NCI-H774 (cell line): ENCODE measurements around the gene NFKB2.

Experiments
- DNase-seq: peaks from one replicate; lab custom pipeline; 2025; lab: John Stamatoyannopoulos, UW

The NFKB2 gene

DNA sequence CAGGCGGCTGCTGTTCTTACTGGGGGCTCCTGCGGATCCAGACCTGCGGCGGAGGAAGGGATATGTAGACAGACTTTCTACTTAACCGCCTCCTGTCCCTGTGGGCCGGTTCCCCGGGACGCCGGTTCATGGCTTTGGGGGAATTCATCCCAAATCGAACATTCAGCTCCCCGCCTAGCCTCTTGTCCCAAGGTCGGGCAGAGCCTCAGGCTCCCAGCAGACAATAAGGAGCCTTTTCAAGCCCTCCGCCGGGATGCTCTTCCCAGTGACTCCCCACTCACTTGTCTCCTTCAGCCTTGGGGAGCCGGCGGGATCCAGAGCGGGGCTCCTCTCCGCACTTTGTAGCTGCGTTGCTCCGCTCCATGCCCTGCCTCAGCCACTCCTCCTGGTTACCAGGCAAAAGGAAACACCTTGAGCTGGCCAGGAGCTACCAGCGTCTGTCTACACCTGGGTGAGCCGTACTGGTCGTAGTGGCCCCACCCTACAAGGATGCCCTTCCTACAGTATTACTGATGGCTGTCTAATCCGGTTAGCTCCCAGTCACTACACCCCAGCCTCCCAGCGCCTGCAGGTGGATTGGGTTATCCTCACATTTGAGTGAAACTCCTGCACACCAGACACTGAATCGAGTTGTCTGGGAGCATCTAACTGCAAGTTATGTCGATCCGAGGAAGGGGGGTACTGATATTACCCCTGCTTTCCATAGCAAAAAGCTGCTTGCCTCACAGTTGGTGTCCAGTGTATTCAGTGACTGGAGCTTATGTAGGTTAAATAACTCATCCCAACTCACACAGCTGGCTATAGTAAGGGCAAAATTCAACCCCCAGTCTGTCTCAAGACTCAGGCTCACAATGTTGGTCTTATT, 55.8 kb downstream of the NFKB2 start, which contains the start of gene C10orf95:
Gene C10orf95, minus strand, starts transcription at position 439 of the 865 bp plus-strand sequence. CDS start 450 bp downstream, outside the sequence.
- DNase-seq: no peak
